Neural crest cell (in vitro differentiated cells): Measurements from ENCODE around the gene PACSIN1. TPM values are rescaled to one million over a fixed set of nuclear protein-coding genes. Genes with fewer than 3 reads are reported as not detected.

Experiments
- DNase-seq: peaks from one replicate; pipeline ENCODE4 v3.0.0; 2021; ENCODE audit warnings: low read depth, mixed read lengths, low spot score
- H3K27ac Mint-ChIP-seq: one replicate; pipeline ENCODE4 v1.8.0; 2021; ENCODE audit warnings: mild to moderate bottlenecking, mixed read lengths; ENCODE audit not compliant: unreplicated experiment
- H3K27me3 Mint-ChIP-seq: 2 replicates; pipeline ENCODE4 v1.8.0; 2021; ENCODE audit warnings: low read depth, mild to moderate bottlenecking, mixed read lengths
- H3K36me3 Mint-ChIP-seq: 2 replicates; pipeline ENCODE4 v1.8.0; 2021; ENCODE audit warnings: low read depth, mild to moderate bottlenecking, mixed read lengths
- H3K4me1 Mint-ChIP-seq: 2 replicates; pipeline ENCODE4 v1.8.0; 2021; ENCODE audit warnings: mixed read lengths
- H3K4me3 Mint-ChIP-seq: one replicate; pipeline ENCODE4 v1.8.0; 2021; ENCODE audit warnings: mild to moderate bottlenecking, mixed read lengths
- H3K9me3 Mint-ChIP-seq: 2 replicates; pipeline ENCODE4 v1.8.0; 2021; ENCODE audit warnings: mixed read lengths
- CTCF ChIP-seq: fragments of 200-600 bp; sonication (generic); conservative IDR thresholded peaks from 2 replicates; pipeline ENCODE4 v1.5.0; 2021; ENCODE audit warnings: antibody characterized with exemption, mild to moderate bottlenecking
- total RNA-seq: library from RNA; stranded (reverse); gene quantifications from 2 replicates; pipeline ENCODE4 v1.2.1, GENCODE V29; 2021

PACSIN1 gene
- total RNA-seq, 1 donor from 2014 or later: 0.44 TPM

- TF ChIP-seq CTCF: peak; percentile 84
- Mint-ChIP-seq H3K36me3 (no peaks in the 10 kb centered on the region), H3K9me3 (no peaks in the 10 kb centered on the region), H3K4me1 (peaks cover 17% of the 10 kb centered on the region), H3K27ac (no peak overlapping the region), H3K27me3 (peaks cover 14% of the 10 kb centered on the region), H3K4me3 (no peak overlapping the region)
- DNase-seq: peak; percentile 39
These were observed 5.8 kb upstream of the PACSIN1 start for GRCh38 chr6:34459899-34460593.

GRCh38 chr6:34460796-34461507 lies 4.9 kb upstream of the PACSIN1 start:
- peaks cover 21% of the 10 kb centered on the region for H3K27me3 Mint-ChIP-seq
- no peak for TF ChIP-seq CTCF
- no peaks in the 10 kb centered on the region for H3K9me3 Mint-ChIP-seq
- H3K27ac Mint-ChIP-seq: no peak overlapping the region
- H3K36me3 Mint-ChIP-seq: no peaks in the 10 kb centered on the region
- H3K4me3 Mint-ChIP-seq: no peak overlapping the region
- DNase-seq: no peak
- H3K4me1 Mint-ChIP-seq: peaks cover 22% of the 10 kb centered on the region

GRCh38 chr6:34462010-34462409 lies 3.9 kb upstream of the PACSIN1 start:
- no peak for DNase-seq
- no peak for TF ChIP-seq CTCF
- peaks cover 19% of the 10 kb centered on the region for H3K4me1 Mint-ChIP-seq
- no peak overlapping the region for H3K4me3 Mint-ChIP-seq
- peaks cover 30% of the 10 kb centered on the region for H3K27me3 Mint-ChIP-seq
- no peaks in the 10 kb centered on the region for H3K36me3 Mint-ChIP-seq
- no peaks in the 10 kb centered on the region for H3K9me3 Mint-ChIP-seq
- H3K27ac Mint-ChIP-seq: no peak overlapping the region

- Mint-ChIP-seq H3K9me3 (no peaks in the 10 kb centered on the region), H3K4me3 (no peak overlapping the region), H3K27ac (no peak overlapping the region), H3K36me3 (no peaks in the 10 kb centered on the region), H3K27me3 (peaks cover 33% of the 10 kb centered on the region), H3K4me1 (peaks cover 16% of the 10 kb centered on the region)
- no peak for TF ChIP-seq CTCF
- DNase-seq: peak; percentile 10
These were observed 3.3 kb upstream of the PACSIN1 start for GRCh38 chr6:34462551-34462971.

GRCh38 chr6:34463299-34463698 lies 2.6 kb upstream of the PACSIN1 start:
- H3K9me3 Mint-ChIP-seq: no peaks in the 10 kb centered on the region
- no peaks in the 10 kb centered on the region for H3K36me3 Mint-ChIP-seq
- DNase-seq: no peak
- peaks cover 16% of the 10 kb centered on the region for H3K4me1 Mint-ChIP-seq
- H3K27me3 Mint-ChIP-seq: peaks cover 33% of the 10 kb centered on the region
- peak overlapping the region; percentile 36 for H3K4me3 Mint-ChIP-seq
- TF ChIP-seq CTCF: no peak
- H3K27ac Mint-ChIP-seq: no peak overlapping the region
